ENCODE results near the gene AKNA. TPM values are rescaled to one million over a fixed set of nuclear protein-coding genes. Genes with fewer than 3 reads are reported as not detected.

Gene AKNA
- total RNA-seq, 1 donor from 2014 or later: 16.0 TPM

DNA sequence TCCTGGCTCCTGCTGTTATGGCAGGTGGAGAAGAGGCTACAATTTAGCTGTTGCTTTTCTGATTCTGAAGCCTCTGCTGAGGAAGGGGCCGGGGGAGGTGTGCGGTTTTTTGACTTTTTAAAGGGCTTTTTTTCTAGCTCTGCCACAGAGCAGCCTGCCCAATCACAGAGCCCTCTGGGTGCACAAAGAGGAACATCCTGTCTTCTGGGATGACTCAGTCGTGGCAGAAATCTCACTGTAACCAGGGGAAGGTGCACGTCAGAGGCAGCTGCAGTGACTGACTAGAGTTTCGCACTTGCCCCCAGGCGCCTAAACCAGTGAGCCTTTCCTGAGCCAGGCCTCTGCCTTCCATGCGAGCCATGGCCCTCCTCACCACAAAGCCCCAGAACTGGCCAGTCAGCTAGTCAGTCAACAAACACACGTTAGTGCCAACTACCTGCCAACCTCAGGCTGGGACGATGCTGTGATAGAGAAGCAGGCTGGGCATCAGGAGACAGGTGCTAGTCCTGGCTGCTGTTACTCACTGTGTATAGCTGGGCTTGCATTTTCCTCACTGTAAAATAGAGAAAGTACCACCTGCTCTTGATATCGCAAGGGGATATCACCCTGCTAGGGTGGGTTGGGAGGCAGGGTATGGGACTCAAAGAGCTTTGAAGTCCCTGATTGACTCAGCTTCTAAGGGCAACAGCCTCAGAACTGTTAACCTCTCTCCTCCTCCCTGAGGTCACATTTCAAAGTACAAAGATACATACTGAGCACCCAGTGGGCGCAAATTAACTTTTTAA is 2.2 kb downstream of the AKNA start:
- H4K20me1 ChIP-seq (ENCODE audit: insufficient read depth, low read length): peaks cover 3% of the 10 kb centered on the region
- TF ChIP-seq, protein P1, sequence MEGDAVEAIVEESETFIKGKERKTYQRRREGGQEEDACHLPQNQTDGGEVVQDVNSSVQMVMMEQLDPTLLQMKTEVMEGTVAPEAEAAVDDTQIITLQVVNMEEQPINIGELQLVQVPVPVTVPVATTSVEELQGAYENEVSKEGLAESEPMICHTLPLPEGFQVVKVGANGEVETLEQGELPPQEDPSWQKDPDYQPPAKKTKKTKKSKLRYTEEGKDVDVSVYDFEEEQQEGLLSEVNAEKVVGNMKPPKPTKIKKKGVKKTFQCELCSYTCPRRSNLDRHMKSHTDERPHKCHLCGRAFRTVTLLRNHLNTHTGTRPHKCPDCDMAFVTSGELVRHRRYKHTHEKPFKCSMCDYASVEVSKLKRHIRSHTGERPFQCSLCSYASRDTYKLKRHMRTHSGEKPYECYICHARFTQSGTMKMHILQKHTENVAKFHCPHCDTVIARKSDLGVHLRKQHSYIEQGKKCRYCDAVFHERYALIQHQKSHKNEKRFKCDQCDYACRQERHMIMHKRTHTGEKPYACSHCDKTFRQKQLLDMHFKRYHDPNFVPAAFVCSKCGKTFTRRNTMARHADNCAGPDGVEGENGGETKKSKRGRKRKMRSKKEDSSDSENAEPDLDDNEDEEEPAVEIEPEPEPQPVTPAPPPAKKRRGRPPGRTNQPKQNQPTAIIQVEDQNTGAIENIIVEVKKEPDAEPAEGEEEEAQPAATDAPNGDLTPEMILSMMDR (IDR thresholded peaks at IDR 0.05; ENCODE audit: insufficient read depth, low read depth, low read length): no peak
- no peak for TF ChIP-seq EZH2 (IDR thresholded peaks at IDR 0.05; ENCODE audit: insufficient read depth, low read length)
- peaks cover 44% of the 10 kb centered on the region for H3K4me1 Mint-ChIP-seq (ENCODE audit: low read depth, unreplicated experiment)
- H3K9ac ChIP-seq (ENCODE audit: low read length): peak overlapping the region; percentile 50
- peaks cover 23% of the 10 kb centered on the region for H3K79me2 ChIP-seq (ENCODE audit: insufficient read depth, low read length)
- no peak overlapping the region for H2AFZ ChIP-seq (ENCODE audit: low read depth, low read length)
- FAIRE-seq (peak; percentile 13), DNase-seq (ENCODE audit: low read depth) (peak; percentile 86)
- H3K27ac Mint-ChIP-seq (ENCODE audit: unreplicated experiment): peak overlapping the region; percentile 82
- no peaks in the 10 kb centered on the region for H3K36me3 Mint-ChIP-seq (ENCODE audit: low read depth, unreplicated experiment)
- peak overlapping the region; percentile 84 for H3K4me3 Mint-ChIP-seq (ENCODE audit: unreplicated experiment)
- H3K9me3 Mint-ChIP-seq (ENCODE audit: unreplicated experiment): no peaks in the 10 kb centered on the region
- peak overlapping the region; percentile 98 for H3K4me2 ChIP-seq (ENCODE audit: low read length)
- H3K27me3 Mint-ChIP-seq (ENCODE audit: low read depth, unreplicated experiment): no peaks in the 10 kb centered on the region
- no peaks in the 10 kb centered on the region for H3K36me3 ChIP-seq (ENCODE audit: insufficient read depth, low read length)
- H3K27me3 ChIP-seq (ENCODE audit: insufficient read depth, low read length): no peaks in the 10 kb centered on the region
- peaks cover 42% of the 10 kb centered on the region for H3K4me1 ChIP-seq (ENCODE audit: insufficient read depth, low read length)
- peak overlapping the region; percentile 30 for H3K27ac ChIP-seq (ENCODE audit: low read depth, low read length)
- no peak overlapping the region for H3K4me3 ChIP-seq (ENCODE audit: insufficient read depth, low read depth, low read length)
- no peaks in the 10 kb centered on the region for H3K9me3 ChIP-seq (ENCODE audit: insufficient read depth, low read depth, low read length)

DNA sequence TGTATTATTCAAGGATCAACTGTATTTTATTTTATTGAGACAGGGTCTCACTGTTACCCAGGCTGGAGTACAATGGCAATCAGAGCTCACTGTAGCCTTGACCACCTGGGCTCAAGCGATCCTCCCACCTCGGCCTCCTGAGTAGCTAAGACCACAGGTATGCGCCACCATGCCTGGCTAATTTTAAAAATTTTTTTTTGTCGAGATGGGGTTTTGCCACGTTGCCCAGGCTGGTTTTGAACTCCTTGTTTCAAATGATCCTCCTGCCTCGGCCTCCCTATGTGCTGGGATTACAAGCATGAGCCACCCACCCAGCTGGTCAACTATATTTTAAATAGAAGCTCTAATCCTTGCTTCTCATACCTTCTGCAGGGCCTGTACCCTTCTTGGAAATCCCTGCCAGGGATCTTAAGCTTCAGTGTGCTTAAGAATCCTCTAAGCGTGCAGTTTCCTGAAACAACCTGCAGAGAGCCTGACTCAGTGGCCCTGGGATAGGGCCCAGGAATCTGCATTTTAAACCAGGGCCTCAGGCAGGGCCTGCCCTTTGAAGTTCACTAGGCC is 2.9 kb downstream of the AKNA start:
- Histone ChIP-seq H3K9me3 (ENCODE audit: insufficient read depth, low read depth, low read length) (no peaks in the 10 kb centered on the region), H3K4me1 (ENCODE audit: insufficient read depth, low read length) (peaks cover 42% of the 10 kb centered on the region), H3K4me2 (ENCODE audit: low read length) (peak overlapping the region; percentile 98), H3K4me3 (ENCODE audit: insufficient read depth, low read depth, low read length) (no peak overlapping the region), H3K79me2 (ENCODE audit: insufficient read depth, low read length) (peaks cover 23% of the 10 kb centered on the region), H3K36me3 (ENCODE audit: insufficient read depth, low read length) (peaks cover 5% of the 10 kb centered on the region), H3K27me3 (ENCODE audit: insufficient read depth, low read length) (no peaks in the 10 kb centered on the region), H2AFZ (ENCODE audit: low read depth, low read length) (no peak overlapping the region), H3K27ac (ENCODE audit: low read depth, low read length) (peak overlapping the region; percentile 26), H3K9ac (ENCODE audit: low read length) (peak overlapping the region; percentile 50), H4K20me1 (ENCODE audit: insufficient read depth, low read length) (peaks cover 3% of the 10 kb centered on the region)
- DNase-seq (ENCODE audit: low read depth) (no peak), FAIRE-seq (no peak)
- Mint-ChIP-seq H3K27ac (ENCODE audit: unreplicated experiment) (peak overlapping the region; percentile 82), H3K4me3 (ENCODE audit: unreplicated experiment) (no peak overlapping the region), H3K27me3 (ENCODE audit: low read depth, unreplicated experiment) (no peaks in the 10 kb centered on the region), H3K9me3 (ENCODE audit: unreplicated experiment) (no peaks in the 10 kb centered on the region), H3K4me1 (ENCODE audit: low read depth, unreplicated experiment) (peaks cover 44% of the 10 kb centered on the region), H3K36me3 (ENCODE audit: low read depth, unreplicated experiment) (peaks cover 4% of the 10 kb centered on the region)
- TF ChIP-seq, protein P1 (IDR thresholded peaks at IDR 0.05; ENCODE audit: insufficient read depth, low read depth, low read length): no peak
- no peak for TF ChIP-seq EZH2 (IDR thresholded peaks at IDR 0.05; ENCODE audit: insufficient read depth, low read length)

DNA sequence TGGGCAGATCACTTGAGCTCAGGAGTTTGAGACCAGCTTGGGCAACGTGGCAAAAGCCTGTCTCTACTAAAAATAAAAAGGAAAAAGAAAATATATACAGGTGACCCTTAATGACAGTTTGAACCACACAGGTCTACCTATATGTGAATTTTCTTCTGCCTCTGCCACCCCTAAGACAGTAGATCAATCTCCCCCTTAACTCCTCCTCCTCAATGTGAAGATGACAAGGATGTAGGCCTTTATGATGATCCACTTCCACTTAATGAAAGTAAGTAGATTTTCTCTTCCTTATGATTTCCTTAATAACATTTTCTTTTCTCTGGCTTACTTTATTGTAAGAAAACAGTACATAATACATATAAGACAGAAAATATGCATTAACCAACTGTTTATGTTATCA is 3.4 kb downstream of the AKNA start:
- H3K4me2 ChIP-seq (ENCODE audit: low read length): no peak overlapping the region
- H3K4me3 Mint-ChIP-seq (ENCODE audit: unreplicated experiment): no peak overlapping the region
- H3K27me3 ChIP-seq (ENCODE audit: insufficient read depth, low read length): no peaks in the 10 kb centered on the region
- H3K9ac ChIP-seq (ENCODE audit: low read length): no peak overlapping the region
- TF ChIP-seq, protein P1 (IDR thresholded peaks at IDR 0.05; ENCODE audit: insufficient read depth, low read depth, low read length): no peak
- TF ChIP-seq EZH2 (IDR thresholded peaks at IDR 0.05; ENCODE audit: insufficient read depth, low read length): no peak
- peak overlapping the region; percentile 53 for H3K27ac Mint-ChIP-seq (ENCODE audit: unreplicated experiment)
- no peaks in the 10 kb centered on the region for H3K27me3 Mint-ChIP-seq (ENCODE audit: low read depth, unreplicated experiment)
- H3K9me3 Mint-ChIP-seq (ENCODE audit: unreplicated experiment): no peaks in the 10 kb centered on the region
- peaks cover 44% of the 10 kb centered on the region for H3K4me1 Mint-ChIP-seq (ENCODE audit: low read depth, unreplicated experiment)
- H3K4me3 ChIP-seq (ENCODE audit: insufficient read depth, low read depth, low read length): no peak overlapping the region
- DNase-seq (ENCODE audit: low read depth) (no peak), FAIRE-seq (no peak)
- peaks cover 3% of the 10 kb centered on the region for H4K20me1 ChIP-seq (ENCODE audit: insufficient read depth, low read length)
- peaks cover 4% of the 10 kb centered on the region for H3K36me3 Mint-ChIP-seq (ENCODE audit: low read depth, unreplicated experiment)
- H2AFZ ChIP-seq (ENCODE audit: low read depth, low read length): no peak overlapping the region
- peaks cover 23% of the 10 kb centered on the region for H3K79me2 ChIP-seq (ENCODE audit: insufficient read depth, low read length)
- H3K36me3 ChIP-seq (ENCODE audit: insufficient read depth, low read length): peaks cover 5% of the 10 kb centered on the region
- H3K27ac ChIP-seq (ENCODE audit: low read depth, low read length): no peak overlapping the region
- H3K9me3 ChIP-seq (ENCODE audit: insufficient read depth, low read depth, low read length): no peaks in the 10 kb centered on the region
- peaks cover 42% of the 10 kb centered on the region for H3K4me1 ChIP-seq (ENCODE audit: insufficient read depth, low read length)
